GM18519 (cell line): Measurements from ENCODE around the gene FAM107B.
"Not testable (repeated sequence)": the region's sequence is repeated elsewhere in the genome, so short reads cannot be mapped to it uniquely, and the experiment has no call there.

Experiments used
- ATAC-seq: cut with Tn5 transposase; IDR thresholded peaks from one replicate; pipeline ENCODE4 v1.9.1; 2021; ENCODE audit warnings: mild to moderate bottlenecking, moderate library complexity; ENCODE audit not compliant: unreplicated experiment, low FRiP score

Gene FAM107B

DNA sequence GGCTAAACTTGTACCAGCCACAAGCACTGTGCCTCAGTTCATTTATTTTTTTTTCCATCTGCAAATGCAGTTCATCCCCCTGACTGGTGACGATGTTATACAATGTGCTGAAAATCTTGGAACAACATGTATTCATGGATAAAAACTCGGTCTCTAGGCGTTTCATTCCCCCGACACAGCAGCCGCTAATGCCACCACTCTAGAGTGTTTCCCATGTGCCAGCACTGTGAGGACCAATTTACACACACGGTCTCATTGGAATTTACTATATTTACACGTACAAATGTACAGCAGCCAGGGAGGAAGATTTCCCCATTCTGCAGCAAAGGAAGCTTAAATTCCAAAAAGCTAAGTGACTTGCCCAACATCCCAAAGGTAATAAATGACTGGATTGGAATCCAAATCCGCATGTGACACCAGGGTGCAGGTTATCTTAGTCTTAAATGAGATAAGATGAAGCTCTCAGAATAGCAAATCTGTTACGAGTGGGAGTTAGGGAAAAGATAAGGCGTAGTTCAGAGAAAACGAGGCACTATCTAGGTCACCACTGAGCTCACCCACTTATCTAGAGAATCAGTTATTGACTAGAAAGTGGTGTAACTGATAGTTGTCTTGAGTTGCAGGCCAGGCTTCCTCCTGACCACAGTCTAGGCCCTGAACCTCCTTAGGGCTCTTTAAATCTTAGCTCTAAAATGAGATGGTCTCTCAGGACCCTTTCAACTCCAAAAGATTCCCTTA is 36.7 kb downstream of the FAM107B start:
- no peak for ATAC-seq

DNA sequence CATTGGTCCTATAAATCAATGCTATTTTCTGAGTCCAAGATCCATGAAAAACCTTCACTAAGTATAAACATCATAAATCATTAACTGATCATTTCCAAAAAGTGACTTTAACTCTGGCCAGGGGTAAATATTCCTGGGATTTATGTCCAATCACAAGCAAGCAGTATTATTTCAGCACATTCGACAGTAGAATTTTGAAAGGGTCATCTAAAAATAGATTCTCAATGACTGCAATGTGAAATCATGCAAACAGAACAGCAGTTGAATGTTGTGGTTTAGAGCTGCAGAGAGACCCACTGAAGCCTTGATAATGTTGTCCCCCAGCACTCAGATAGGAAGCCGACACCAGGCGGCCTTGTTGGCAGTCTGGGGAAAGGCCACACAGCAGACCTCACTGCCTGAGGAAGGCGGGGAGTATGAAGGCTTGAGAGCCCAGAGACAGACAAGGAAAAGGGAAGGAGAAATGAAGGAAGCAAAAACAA is 38.1 kb downstream of the FAM107B start:
- ATAC-seq, result no peak

DNA sequence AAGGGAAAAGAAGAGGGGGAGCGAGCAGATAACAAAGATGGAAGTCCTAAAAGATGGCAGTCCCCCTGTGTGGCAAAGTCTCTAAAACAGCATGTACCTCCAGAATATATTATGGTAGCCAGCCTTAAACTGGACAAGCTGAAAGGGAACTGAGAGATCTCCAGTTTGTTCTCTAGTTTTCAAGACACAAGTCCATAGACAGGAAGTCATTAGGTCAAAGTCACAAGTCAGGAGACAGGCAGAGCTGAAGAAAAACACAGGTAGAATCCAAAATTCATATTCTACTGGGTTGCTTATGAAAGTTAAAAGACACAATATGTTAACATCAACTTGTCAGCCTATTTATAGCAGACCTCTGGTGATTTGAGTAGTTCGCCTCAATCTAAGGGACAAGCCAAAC is 38.7 kb downstream of the FAM107B start:
- ATAC-seq, result no peak

DNA sequence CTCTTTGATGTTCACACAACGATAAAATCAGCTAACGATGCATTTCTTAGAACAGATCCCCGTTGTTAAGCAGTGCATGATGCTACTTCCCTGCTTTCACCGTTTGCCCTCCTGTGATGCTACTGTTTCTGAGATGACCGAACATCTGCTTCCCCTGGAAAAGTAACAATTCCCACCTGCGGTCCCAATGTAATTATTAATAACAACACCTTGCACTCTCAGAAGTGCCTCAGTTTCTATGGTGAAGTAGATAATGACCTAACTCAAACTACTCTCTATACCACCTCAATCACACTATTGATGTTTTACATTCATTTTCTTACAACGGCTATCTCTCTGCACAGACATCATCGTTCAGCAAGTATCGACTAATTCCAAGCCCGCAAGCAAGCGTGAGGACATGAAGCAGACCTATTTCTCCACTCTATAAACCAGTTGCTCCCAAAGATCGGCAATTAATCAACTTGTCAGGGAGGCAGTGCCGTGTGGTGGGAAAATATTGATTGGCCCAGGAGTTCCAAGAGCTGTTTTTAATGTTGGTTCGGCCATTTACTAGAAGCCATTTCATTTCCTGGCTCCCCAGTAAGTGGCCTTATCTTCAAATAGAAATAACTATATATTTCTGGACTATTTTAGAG is 42.7 kb downstream of the FAM107B start:
- no peak for ATAC-seq

DNA sequence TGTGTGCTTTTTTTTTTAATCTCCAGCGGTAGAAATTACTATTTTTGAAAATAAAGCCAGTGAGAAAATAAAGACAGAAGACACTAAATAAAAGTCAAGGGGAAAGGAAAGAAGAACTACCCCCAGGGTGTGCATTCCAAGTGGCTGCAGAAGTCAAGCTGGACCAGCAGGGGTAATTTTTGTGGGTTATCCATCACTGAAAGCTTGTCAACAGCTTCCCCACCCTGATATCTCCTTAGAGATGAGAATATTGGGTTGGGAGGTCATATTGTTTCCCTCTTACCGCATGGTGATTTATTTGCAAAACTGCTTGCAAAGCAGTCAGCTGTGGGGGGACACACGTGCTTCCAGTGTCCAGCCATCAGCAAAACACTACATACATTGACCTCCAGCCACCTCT is 46.4 kb downstream of the FAM107B start:
- no peak for ATAC-seq

DNA sequence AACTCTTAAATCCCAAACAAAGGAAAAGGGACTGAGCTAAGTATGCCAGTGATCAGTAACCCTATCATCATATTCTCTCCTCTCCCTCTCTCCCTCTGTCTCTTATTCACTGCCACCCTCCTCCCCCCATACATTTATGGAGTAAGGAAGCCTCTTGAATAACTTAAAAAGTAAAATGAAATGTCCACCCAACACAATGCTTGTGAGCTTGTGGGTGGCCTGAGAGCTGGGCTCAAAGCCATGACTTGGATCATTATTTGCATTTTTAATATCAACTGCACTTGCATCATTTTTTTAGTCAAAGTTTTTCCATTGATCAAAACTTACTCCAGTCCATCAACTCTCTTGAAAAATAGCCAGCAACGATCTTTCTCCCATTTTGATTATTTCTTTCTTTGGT is 46.8 kb downstream of the FAM107B start:
- ATAC-seq, result no peak

DNA sequence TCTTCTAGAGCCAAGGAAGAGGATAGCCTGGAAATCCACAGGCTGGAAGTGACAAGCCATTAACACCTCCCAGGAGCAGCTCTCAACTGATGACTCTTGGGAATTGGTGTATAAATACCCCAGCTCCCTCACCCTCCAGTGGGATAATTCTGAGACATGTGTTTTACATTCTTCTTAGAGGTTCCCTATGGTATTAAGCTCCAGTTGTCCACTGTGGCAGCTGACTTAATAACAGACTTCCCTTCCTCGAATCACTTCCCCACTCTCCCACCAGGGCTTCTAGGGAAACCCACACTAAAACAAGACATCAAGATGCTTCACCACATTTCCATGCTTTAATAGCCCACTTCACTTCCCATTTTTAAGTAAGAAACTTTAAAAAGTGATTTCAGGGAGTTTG is 47.2 kb downstream of the FAM107B start:
- ATAC-seq, result no peak

DNA sequence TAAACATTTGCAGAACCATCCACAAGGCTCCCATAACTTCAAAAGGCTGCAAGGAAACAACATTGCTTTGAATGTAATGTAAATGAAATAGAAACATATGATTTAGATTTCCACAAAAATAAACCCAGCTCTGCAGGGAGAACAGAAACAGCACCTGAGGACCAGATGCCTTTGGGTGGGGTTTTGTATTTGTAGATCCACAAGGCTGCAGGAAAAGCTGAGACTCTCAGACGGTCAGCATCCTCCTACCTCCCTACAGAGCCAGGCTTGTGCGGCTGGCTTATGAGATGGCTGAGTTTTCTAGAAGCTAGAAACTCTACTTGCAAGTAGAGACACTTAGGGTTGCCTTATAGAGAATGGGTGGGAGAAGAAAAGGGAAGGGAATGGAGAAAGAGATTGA is 49.8 kb downstream of the FAM107B start:
- no peak for ATAC-seq

DNA sequence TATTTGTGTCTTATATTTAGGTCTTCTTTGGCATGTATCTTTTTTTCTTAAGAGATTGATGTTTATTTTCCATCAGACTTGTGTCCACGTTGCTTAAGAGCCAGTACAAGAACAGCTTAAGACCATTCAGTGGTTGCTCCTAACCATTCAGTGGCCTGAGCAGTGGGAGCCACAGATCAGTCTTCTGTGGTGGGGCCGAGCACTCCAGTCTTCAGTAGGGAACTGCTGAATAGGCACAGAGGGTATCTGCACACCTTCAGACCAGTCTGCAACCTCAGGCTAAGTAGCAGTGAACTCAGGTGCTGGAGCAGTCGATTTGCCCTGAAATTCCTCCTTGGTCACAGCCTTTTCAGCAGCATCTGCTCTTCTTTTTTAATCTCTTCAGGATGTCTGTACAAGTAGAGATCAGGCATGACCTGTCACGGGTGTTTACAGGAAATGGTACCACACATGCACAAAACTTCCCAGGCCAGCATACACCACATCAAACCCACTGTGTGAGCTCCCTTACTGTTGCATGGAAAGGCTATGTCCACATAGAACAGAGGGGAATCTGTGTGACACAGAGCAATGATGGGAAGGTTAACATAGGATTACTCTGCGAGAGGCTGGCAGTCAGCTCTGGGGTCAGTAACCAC is 51.5 kb downstream of the FAM107B start:
- ATAC-seq, result no peak

DNA sequence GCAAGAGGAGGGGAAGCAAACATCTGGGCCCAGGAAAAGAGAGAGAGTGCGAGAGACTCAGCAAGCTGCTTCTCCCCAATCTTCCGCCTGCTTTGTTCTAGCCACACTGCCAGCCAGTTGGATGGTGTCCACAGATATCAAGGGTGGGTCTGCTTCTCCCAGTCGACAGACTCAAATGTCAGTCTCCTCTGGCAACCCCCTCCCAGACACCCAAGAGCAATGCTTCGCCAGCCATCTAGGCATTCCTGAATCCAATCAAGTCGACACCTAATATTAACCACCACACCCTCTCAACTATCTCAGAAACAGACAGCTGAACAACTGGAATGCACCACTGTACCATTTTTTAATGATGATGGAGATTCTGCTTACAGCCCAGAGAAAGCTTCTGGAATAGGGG is 57.1 kb downstream of the FAM107B start:
- no peak for ATAC-seq

DNA sequence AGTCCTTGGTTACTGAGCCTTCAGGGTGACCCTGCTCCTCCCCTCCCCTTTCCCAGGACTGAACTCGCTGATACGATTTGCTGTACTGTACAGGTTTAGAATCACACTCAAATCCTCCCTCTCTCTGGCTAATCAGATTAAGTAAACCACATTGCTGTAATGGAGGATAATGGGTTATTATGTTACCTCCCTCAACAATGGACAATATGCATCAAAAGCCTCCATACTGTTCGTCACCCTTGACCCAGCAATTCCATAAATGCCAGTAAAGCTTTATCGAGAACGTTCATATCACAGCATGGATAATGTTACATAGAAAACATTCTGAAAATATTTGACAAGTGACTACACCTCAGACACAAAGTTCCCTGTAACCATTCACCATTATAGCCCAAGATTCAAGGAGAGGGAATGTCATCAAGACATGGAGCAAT is 61.7 kb downstream of the FAM107B start:
- no peak for ATAC-seq

DNA sequence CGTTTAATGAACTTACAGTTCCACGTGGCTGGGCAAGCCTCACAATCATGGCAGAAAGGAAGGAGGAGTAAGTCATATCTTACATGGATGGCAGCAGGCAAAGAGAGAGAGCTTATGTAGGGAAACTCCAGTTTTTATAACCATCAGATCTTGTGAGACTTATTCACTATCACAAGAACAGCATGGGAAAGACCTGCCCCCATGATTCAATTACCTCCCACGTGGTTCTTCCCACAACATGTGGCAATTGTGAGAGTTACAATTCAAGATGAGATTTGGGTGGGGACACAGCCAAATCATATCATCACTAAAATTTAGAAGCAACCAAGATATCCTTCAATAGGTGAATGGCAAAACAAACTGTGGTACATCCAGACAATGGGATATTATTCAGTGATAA is 65.4 kb downstream of the FAM107B start:
- ATAC-seq, result not testable (repeated sequence)

DNA sequence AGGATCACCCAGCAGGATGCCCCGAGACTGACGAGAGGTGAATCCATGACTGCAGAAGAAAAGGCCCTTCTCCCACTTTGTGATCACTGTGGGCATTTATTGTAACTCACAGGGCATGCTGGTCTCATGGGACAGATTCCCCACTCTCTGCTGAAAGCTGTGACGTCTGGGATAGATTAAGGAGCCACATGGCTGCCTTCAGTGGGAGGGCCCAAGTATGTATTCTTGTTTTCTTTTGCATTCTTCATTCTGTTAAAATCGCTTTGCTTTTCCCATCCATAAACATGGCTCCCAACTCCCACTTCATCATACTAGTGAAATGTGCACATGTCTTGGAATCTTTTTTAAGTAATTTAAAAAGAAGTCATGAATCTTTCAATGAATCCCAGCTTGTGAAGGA is 67.2 kb downstream of the FAM107B start:
- no peak for ATAC-seq

DNA sequence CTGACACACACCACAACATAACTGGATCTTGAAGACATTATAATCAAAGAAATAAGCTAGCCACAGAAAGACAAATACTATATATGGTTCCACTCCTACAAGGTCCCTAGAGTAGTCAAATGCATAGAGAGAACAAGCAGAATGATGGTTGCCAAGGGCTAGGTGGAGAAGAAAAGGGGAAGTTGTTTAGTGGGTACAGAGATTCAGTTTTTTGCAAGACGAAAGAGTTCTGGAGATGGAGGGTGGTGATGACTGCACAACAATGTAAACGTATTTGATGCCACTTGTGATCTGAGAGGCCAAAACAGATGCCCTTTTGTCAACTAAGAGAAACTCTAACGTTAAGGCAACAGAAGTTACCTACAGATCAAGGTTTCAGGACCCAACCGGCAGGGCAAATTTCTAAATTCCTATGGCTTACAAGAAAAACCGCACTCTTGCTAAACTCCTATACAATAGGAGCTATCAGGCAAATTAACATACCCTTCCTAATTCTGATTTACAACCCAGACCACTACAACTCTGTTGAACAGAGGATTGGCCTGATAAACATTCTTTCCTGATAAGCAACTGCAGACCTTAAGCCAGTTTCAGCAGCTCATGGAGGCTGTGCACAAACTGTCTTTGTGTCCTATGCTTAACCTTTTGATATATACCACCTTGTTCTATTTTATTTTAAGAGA is 69.0 kb downstream of the FAM107B start:
- ATAC-seq, result no peak

DNA sequence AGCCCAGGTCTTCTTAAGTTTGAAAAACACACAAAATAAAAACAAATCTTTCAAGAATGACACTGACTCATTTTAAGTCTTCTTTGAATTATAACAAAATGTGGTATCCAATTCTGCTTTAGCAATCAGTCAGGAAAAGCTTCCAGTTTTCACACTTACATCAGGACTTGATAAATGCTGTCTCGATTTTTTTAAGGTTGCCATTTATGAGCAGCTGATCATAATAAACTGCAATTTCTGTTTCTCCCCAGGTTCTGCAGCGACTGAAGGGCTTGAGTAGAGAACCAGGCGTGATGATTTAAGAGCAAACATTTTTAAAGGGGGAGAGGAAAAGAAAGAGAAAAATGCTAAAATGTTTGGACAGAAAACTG is 71.1 kb downstream of the FAM107B start:
- no peak for ATAC-seq

DNA sequence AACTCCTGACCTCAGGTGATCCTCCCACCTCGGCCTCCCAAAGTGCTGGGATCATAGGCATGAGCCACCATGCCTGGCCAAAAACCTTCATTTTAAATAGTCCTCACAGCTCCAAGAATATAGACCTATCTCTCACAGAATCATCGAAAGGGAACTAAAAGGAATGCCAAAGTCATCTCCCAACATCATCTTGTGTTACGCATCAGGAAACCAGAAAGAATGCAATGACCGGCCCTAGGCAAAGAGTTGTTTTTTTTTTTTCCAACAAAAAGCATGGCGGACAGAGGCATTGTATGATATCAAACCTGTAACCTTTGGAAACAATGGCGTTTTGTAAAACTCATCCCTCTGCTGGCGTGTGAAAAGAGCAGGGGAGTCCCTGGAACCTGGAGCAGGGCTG is 73.2 kb downstream of the FAM107B start:
- no peak for ATAC-seq

DNA sequence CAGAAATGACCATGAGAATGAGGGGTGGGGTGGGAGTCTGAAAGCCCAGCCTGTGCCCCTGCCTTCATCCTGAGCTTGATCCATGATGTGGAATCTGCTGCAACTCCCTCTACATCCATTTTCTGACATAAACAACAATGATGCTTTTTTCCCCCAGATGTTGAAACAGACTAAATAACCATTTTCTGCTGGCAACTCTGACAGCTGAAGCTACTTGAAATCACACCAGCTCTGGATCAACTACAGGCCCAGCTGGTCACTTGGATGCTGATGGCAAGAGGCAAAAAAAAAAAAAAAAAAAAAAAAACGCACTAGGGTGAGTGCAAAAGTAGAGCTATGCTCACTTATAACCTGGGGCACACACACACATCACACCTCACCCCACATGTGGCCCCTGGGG is 74.2 kb downstream of the FAM107B start:
- ATAC-seq, result no peak

DNA sequence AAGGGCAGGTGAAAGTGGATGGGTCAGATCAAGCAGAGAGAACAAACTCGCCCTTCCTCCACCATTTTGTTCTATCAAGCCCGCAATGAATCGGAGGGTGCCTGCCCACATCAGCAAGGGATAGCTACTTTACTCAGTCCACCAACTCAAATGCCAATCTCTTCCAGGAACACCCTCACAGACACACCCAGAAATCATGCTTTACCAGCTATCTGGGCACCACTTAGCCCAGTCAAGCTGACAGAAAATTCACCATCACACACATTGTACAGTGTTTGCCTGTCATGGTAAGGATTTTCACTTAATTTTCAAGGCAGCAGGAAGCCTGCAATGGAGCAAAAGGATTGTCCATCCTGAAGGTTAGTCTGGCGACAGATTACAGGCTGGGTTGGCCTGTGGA is 75.2 kb downstream of the FAM107B start:
- no peak for ATAC-seq

DNA sequence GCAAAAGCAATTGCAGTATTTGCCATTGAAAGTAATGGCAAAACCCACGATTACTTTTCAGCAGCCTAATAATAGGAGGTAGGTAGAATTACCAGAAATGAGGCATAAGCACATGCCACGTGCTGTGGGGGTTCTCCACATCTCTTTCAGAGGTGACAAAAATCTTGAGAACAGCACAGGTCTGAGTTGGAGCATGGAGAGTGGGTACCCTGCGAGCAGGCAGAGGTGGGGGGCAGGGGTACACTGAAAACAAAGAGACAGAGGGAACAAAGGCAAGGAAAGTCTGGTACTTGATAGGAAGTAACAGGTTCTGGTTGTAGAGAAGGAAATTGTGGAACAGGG is 75.9 kb downstream of the FAM107B start:
- ATAC-seq, result no peak

DNA sequence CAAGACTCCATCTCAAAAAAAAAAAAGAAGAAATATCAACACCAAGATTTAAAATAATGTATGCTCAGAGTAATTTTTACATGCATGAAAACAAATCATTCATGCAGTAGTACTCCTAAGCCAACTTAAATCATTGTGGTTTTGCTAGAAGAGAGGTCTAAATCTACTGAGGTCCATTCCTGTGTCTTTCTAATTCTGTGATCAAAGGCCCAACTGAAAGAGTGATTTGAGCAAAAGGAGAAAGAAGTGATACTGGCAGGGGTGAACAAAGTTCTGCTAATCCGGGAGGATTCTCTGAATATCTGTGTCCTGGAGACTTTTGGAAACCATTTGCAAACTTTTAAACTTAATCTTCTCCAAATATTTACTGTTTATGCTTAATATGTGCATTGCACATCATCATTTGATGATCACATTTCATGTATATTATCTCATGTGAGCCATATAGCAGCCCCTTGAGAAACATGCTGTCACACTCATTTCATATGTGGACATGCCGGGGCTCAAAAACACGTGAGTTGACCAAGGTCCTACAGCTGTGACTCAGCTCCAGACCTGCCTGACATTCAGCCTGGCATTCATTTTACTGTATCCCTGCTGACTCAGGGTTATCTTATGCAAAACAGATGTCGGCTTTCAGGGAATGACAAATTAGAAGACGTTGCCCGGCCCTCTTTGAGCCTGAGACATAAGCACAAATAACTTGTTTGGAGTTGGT is 76.4 kb downstream of the FAM107B start:
- ATAC-seq, result no peak

DNA sequence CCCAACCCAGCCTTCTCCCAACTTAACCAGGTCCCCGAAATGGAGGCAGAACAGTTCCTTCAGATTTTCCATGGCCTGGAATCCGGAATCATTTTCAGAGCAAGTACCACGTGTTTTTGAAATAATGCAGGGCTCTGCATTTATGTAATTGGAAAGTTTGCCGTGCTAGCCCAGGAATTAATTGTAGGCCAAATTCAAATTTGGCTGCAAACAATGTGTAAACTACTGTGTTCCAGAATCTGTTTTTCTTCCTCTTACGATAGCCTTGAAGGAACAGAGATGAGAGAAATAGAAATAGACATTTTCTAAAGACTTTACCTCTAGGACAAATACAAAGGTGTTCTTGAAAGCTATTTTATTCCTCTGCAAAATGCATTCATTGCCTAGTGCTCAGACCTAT is 77.4 kb downstream of the FAM107B start:
- no peak for ATAC-seq
